HepG2 (cell line): Measurements from ENCODE around the gene CD180. TPM values are rescaled to one million over a fixed set of nuclear protein-coding genes. Genes with fewer than 3 reads are reported as not detected.

Experiments used
- BCL6 ChIP-seq: IDR thresholded peaks from 2 replicates; pipeline ENCODE4 v1.6.1; 2016; ENCODE audit warnings: missing genetic modification reagents, missing compliant biosample characterization
- ELF4 ChIP-seq: sonication (generic); formaldehyde crosslinking; IDR thresholded peaks from 2 replicates; pipeline ENCODE4 v1.5.0; 2020; ENCODE audit warnings: missing genetic modification reagents, mild to moderate bottlenecking, moderate library complexity, borderline replicate concordance
- FOXK1 ChIP-seq: sonication (generic); formaldehyde crosslinking; IDR thresholded peaks from 2 replicates; pipeline ENCODE4 v1.4.0; 2020; ENCODE audit warnings: low read depth, missing genetic modification reagents, borderline replicate concordance
- GMEB1 ChIP-seq: sonication (generic); formaldehyde crosslinking; IDR thresholded peaks from 2 replicates; pipeline ENCODE4 v1.5.1; 2020; ENCODE audit warnings: missing genetic modification reagents, mild to moderate bottlenecking, borderline replicate concordance
- KAT8 ChIP-seq: IDR thresholded peaks from 2 replicates; pipeline ENCODE4 v1.6.1; 2016; ENCODE audit warnings: missing genetic modification reagents, missing compliant biosample characterization
- WIZ ChIP-seq: sonication (generic); formaldehyde crosslinking; IDR thresholded peaks from 2 replicates; pipeline ENCODE4 v1.5.1; 2020; ENCODE audit warnings: mild to moderate bottlenecking, missing genetic modification reagents
- ZMYM3 ChIP-seq: sonication (generic); formaldehyde crosslinking; IDR thresholded peaks from 2 replicates; pipeline ENCODE4 v1.5.1; 2020; ENCODE audit warnings: mild to moderate bottlenecking, missing genetic modification reagents
- ZNF260 ChIP-seq: sonication (generic); formaldehyde crosslinking; IDR thresholded peaks from 2 replicates; pipeline ENCODE4 v1.4.0; 2020; ENCODE audit warnings: missing genetic modification reagents, low read depth, mild to moderate bottlenecking, borderline replicate concordance
- ZNF510 ChIP-seq: sonication (generic); formaldehyde crosslinking; IDR thresholded peaks from 2 replicates; pipeline ENCODE4 v1.4.0; 2020; ENCODE audit warnings: low read depth, mild to moderate bottlenecking, missing genetic modification reagents
- ZNF724P ChIP-seq: sonication (generic); formaldehyde crosslinking; IDR thresholded peaks from 2 replicates; pipeline ENCODE4 v1.8.0; 2022; ENCODE audit warnings: missing genetic modification reagents, borderline replicate concordance
- polyA plus RNA-seq, 8 experiments: library from polyadenylated mRNA; depleted of rRNA in 3 of 8; stranded (reverse) in 7 of 8; unstranded in 1 of 8; fragments of >200 nt; fragmentation: Illumina TruSeq in 4 of 8; extraction: Trizol in 4 of 8; gene quantifications; 2 replicates each; pipeline versions ENCODE4 v1.2.1 to v1.2.3, GENCODE V29; 2011 to 2016; ENCODE audit warnings: low read depth in 4 of 8, missing spikeins in 1 of 8, mixed read lengths in 1 of 8; ENCODE audit not compliant: insufficient read depth in 1 of 8
- total RNA-seq, 5 experiments: library from RNA; depleted of rRNA; stranded (reverse); fragments of >200 nt; fragmentation: Illumina TruSeq; extraction: Trizol; gene quantifications; 2 replicates each; pipeline ENCODE4 v1.2.3, GENCODE V29; 2016; ENCODE audit warnings: low read depth in 1 of 5
- TF ChIP-seq, protein P1 (sequence below): IDR thresholded peaks from 2 replicates; pipeline ENCODE4 v1.6.1; 2016
- TF ChIP-seq, protein P2 (sequence below): sonication (generic); formaldehyde crosslinking; IDR thresholded peaks from 2 replicates; pipeline ENCODE4 v1.5.0; 2020; ENCODE audit warnings: missing genetic modification reagents
- TF ChIP-seq, protein P3 (sequence below): sonication (generic); formaldehyde crosslinking; IDR thresholded peaks from 2 replicates; pipeline ENCODE4 v1.4.0; 2020; ENCODE audit warnings: missing genetic modification reagents

CD180 gene
- total and polyA plus RNA-seq, 2 of the 13 experiments (the other 11 are each of a cell fraction or from before 2014, with no cell fraction given), result not detected

DNA sequence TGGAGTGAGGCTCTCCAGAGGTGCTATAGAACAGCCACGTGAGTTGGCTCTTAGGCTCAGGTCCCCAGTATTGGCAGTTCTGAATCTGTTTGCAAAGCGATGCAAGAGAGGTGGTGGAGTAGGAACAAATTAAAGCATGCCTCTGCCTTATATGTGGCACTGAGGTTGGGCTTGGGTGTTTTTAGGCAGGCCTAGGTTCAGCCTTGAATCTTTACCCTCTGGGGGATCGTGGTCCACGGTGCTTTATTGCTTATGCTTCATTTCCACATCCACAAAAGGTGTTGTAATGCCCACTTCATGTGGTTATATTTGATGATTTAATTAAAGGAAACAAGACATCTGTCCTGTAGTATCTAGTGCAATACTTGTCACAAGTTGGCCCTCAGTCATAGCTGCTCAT lies 56.2 kb downstream of the CD180 start (continued):
- TF ChIP-seq, protein P1, sequence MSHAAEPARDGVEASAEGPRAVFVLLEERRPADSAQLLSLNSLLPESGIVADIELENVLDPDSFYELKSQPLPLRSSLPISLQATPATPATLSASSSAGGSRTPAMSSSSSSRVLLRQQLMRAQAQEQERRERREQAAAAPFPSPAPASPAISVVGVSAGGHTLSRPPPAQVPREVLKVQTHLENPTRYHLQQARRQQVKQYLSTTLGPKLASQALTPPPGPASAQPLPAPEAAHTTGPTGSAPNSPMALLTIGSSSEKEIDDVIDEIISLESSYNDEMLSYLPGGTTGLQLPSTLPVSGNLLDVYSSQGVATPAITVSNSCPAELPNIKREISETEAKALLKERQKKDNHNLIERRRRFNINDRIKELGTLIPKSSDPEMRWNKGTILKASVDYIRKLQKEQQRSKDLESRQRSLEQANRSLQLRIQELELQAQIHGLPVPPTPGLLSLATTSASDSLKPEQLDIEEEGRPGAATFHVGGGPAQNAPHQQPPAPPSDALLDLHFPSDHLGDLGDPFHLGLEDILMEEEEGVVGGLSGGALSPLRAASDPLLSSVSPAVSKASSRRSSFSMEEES, result no peak
- no peak for TF ChIP-seq ZMYM3 (CRISPR knock-in tag)
- TF ChIP-seq, protein P2, sequence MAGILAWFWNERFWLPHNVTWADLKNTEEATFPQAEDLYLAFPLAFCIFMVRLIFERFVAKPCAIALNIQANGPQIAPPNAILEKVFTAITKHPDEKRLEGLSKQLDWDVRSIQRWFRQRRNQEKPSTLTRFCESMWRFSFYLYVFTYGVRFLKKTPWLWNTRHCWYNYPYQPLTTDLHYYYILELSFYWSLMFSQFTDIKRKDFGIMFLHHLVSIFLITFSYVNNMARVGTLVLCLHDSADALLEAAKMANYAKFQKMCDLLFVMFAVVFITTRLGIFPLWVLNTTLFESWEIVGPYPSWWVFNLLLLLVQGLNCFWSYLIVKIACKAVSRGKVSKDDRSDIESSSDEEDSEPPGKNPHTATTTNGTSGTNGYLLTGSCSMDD (CRISPR knock-in tag), result no peak
- TF ChIP-seq ZNF724P, result no peak
- TF ChIP-seq ZNF260 (CRISPR knock-in tag), result no peak
- no peak for TF ChIP-seq KAT8 (CRISPR knock-in tag)
- TF ChIP-seq WIZ (CRISPR knock-in tag), result no peak
- no peak for TF ChIP-seq ELF4 (CRISPR knock-in tag)
- no peak for TF ChIP-seq GMEB1 (CRISPR knock-in tag)
- no peak for TF ChIP-seq FOXK1
- TF ChIP-seq, protein P3, sequence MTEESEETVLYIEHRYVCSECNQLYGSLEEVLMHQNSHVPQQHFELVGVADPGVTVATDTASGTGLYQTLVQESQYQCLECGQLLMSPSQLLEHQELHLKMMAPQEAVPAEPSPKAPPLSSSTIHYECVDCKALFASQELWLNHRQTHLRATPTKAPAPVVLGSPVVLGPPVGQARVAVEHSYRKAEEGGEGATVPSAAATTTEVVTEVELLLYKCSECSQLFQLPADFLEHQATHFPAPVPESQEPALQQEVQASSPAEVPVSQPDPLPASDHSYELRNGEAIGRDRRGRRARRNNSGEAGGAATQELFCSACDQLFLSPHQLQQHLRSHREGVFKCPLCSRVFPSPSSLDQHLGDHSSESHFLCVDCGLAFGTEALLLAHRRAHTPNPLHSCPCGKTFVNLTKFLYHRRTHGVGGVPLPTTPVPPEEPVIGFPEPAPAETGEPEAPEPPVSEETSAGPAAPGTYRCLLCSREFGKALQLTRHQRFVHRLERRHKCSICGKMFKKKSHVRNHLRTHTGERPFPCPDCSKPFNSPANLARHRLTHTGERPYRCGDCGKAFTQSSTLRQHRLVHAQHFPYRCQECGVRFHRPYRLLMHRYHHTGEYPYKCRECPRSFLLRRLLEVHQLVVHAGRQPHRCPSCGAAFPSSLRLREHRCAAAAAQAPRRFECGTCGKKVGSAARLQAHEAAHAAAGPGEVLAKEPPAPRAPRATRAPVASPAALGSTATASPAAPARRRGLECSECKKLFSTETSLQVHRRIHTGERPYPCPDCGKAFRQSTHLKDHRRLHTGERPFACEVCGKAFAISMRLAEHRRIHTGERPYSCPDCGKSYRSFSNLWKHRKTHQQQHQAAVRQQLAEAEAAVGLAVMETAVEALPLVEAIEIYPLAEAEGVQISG, result no peak
- no peak for TF ChIP-seq ZNF510
- no peak for TF ChIP-seq BCL6 (CRISPR knock-in tag)
- TF ChIP-seq, all 625 proteins: peak for 0
